ENCODE data around the gene RIC8B.

GRCh38 chr12:106739815-106740530 lies 34.5 kb upstream of the RIC8B start:
- TF ChIP-seq SALL2 (CRISPR knock-in tag; IDR thresholded peaks at IDR 0.05) (no peak), CTCF (CRISPR knock-in tag; IDR thresholded peaks at IDR 0.05) (no peak), TRIM24 (CRISPR knock-in tag; IDR thresholded peaks at IDR 0.05) (no peak), ZBTB3 (CRISPR knock-in tag; IDR thresholded peaks at IDR 0.05; ENCODE audit: borderline replicate concordance, low read depth) (no peak), ZNF570 (CRISPR knock-in tag; IDR thresholded peaks at IDR 0.05; ENCODE audit: borderline replicate concordance) (no peak), SALL1 (CRISPR knock-in tag; IDR thresholded peaks at IDR 0.05) (no peak), ZNF792 (CRISPR knock-in tag; IDR thresholded peaks at IDR 0.05) (no peak), STAT6 (CRISPR knock-in tag; IDR thresholded peaks at IDR 0.05; ENCODE audit: borderline replicate concordance) (no peak), POLR2A (IDR thresholded peaks at IDR 0.05; ENCODE audit: insufficient read depth in 1 of 2, low read depth in 2 of 2, low read length in 2 of 2) (no peak), HIVEP1 (CRISPR knock-in tag; IDR thresholded peaks at IDR 0.05) (no peak), PLRG1 (conservative IDR thresholded peaks at IDR 0.05) (no peak), EP300 (IDR thresholded peaks at IDR 0.05; ENCODE audit: low read depth in 2 of 2, low read length in 2 of 2) (no peak), EP300 (CRISPR knock-in tag; IDR thresholded peaks at IDR 0.05; ENCODE audit: borderline replicate concordance) (no peak), PRDM15 (CRISPR knock-in tag; IDR thresholded peaks at IDR 0.05) (no peak)

Data from HepG2 (cell line).